Ascending aorta (tissue), 2 donors: ENCODE results near the gene SMIM35. TPM values are rescaled to one million over a fixed set of nuclear protein-coding genes. Genes with fewer than 3 reads are reported as not detected.

Source experiments
- DNase-seq, 2 donors: peaks; one replicate each; pipeline ENCODE4 v3.0.0-alpha.2; 2019; ENCODE audit warnings: low spot score in 2 of 2
- H3K27ac ChIP-seq, 2 donors: fragments of 200-600 bp; sonication (generic); one replicate each; pipeline ENCODE4 v1.5.1; 2016 to 2017; ENCODE audit warnings: mild to moderate bottlenecking in 1 of 2
- H3K27me3 ChIP-seq: fragments of 200-600 bp; sonication (generic); one replicate; pipeline ENCODE4 v1.5.1; 2017
- H3K36me3 ChIP-seq, 2 donors: fragments of 200-600 bp; sonication (generic); one replicate each; pipeline ENCODE4 v1.5.1; 2016
- H3K4me1 ChIP-seq, 2 donors: fragments of 200-600 bp; sonication (generic); one replicate each; pipeline ENCODE4 v1.5.1; 2016 to 2017; ENCODE audit warnings: mild to moderate bottlenecking in 1 of 2
- H3K4me3 ChIP-seq, 2 donors: fragments of 200-600 bp; sonication (generic); one replicate each; pipeline ENCODE4 v1.5.1; 2016 to 2017; ENCODE audit warnings: mild to moderate bottlenecking in 1 of 2
- H3K9me3 ChIP-seq, 2 donors: fragments of 200-600 bp; sonication (generic); one replicate each; pipeline ENCODE4 v1.5.1; 2016
- CTCF ChIP-seq, 3 experiments: fragments of 200-600 bp in 2 of 3; fragments of 450-650 bp in 1 of 3; sonication (generic) in 2 of 3; IDR thresholded peaks; one replicate each; pipeline ENCODE4 v1.5.1; 2016 to 2019; ENCODE audit warnings: antibody characterized with exemption in 3 of 3, mild to moderate bottlenecking in 1 of 3, moderate library complexity in 1 of 3
- intact Hi-C: fragments of 100-400 bp; cut with DNase I; formaldehyde crosslinking; loops from one replicate; pipeline ENCODE4 v1.15.1; 2023
- total RNA-seq: library from RNA; depleted of rRNA; stranded (reverse); fragments of >200 nt; gene quantifications from one replicate; pipeline ENCODE4 v1.1.0, GENCODE V29; 2016

Gene SMIM35
- total RNA-seq, 1 donor from 2014 or later = not detected

GRCh38 chr11:118017631-118018315 lies 69.0 kb downstream of the SMIM35 start:
- intact Hi-C loops = no loop called here
- H3K27ac ChIP-seq = no peak overlapping the region
- no peak for TF ChIP-seq CTCF (IDR thresholded peaks at IDR 0.05)
- H3K36me3 ChIP-seq = no peaks in the 10 kb centered on the region
- no peak overlapping the region for H3K4me3 ChIP-seq
- H3K4me1 ChIP-seq = no peaks in the 10 kb centered on the region
- H3K9me3 ChIP-seq = no peaks in the 10 kb centered on the region
- no peak for DNase-seq
- no peaks in the 10 kb centered on the region for H3K27me3 ChIP-seq

GRCh38 chr11:118017111-118017510 lies 69.7 kb downstream of the SMIM35 start:
- no peaks in the 10 kb centered on the region for H3K4me1 ChIP-seq
- no peak for TF ChIP-seq CTCF (IDR thresholded peaks at IDR 0.05)
- no peak overlapping the region for H3K27ac ChIP-seq
- intact Hi-C loops = no loop called here
- no peak overlapping the region for H3K4me3 ChIP-seq
- H3K9me3 ChIP-seq = no peaks in the 10 kb centered on the region
- H3K27me3 ChIP-seq = no peaks in the 10 kb centered on the region
- no peak for DNase-seq
- no peaks in the 10 kb centered on the region for H3K36me3 ChIP-seq

- H3K9me3 ChIP-seq = no peaks in the 10 kb centered on the region
- intact Hi-C loops = no loop called here
- TF ChIP-seq CTCF (IDR thresholded peaks at IDR 0.05) = no peak
- H3K27me3 ChIP-seq = no peaks in the 10 kb centered on the region
- H3K27ac ChIP-seq = no peak overlapping the region
- no peaks in the 10 kb centered on the region for H3K36me3 ChIP-seq
- no peaks in the 10 kb centered on the region for H3K4me1 ChIP-seq
- H3K4me3 ChIP-seq = no peak overlapping the region
- no peak for DNase-seq
Observed at GRCh38 chr11:118016104-118016503, 70.7 kb downstream of the SMIM35 start.

- intact Hi-C loops = no loop called here
- H3K27me3 ChIP-seq = no peaks in the 10 kb centered on the region
- no peak for TF ChIP-seq CTCF (IDR thresholded peaks at IDR 0.05)
- H3K4me3 ChIP-seq = no peak overlapping the region
- no peaks in the 10 kb centered on the region for H3K4me1 ChIP-seq
- no peaks in the 10 kb centered on the region for H3K36me3 ChIP-seq
- no peak overlapping the region for H3K27ac ChIP-seq
- no peak for DNase-seq
- no peaks in the 10 kb centered on the region for H3K9me3 ChIP-seq
Observed at GRCh38 chr11:118015385-118015841, 71.3 kb downstream of the SMIM35 start.

- H3K27ac ChIP-seq = no peak overlapping the region
- H3K4me3 ChIP-seq = no peak overlapping the region
- DNase-seq = no peak
- H3K27me3 ChIP-seq = no peaks in the 10 kb centered on the region
- TF ChIP-seq CTCF (IDR thresholded peaks at IDR 0.05) = no peak
- intact Hi-C loops = no loop called here
- H3K4me1 ChIP-seq = no peaks in the 10 kb centered on the region
- H3K9me3 ChIP-seq = no peaks in the 10 kb centered on the region
- no peaks in the 10 kb centered on the region for H3K36me3 ChIP-seq
Observed at GRCh38 chr11:118014022-118014421, 72.7 kb downstream of the SMIM35 start.
